HL-60/S4 treated with retinoic acid at 250 ng/mL for 4 days and 3 days (cell line): ENCODE data around the gene TRIM72.
"Not testable (repeated sequence)": the region's sequence is repeated elsewhere in the genome, so short reads cannot be mapped to it uniquely, and the experiment has no call there.

Source experiments
- in situ Hi-C: fragments of 300-500 bp; cut with MboI; formaldehyde crosslinking; loops from 2 replicates; pipeline ENCODE4 v1.7.0; 2022; ENCODE audit warnings: low sequenced_read_pairs

Gene TRIM72

DNA sequence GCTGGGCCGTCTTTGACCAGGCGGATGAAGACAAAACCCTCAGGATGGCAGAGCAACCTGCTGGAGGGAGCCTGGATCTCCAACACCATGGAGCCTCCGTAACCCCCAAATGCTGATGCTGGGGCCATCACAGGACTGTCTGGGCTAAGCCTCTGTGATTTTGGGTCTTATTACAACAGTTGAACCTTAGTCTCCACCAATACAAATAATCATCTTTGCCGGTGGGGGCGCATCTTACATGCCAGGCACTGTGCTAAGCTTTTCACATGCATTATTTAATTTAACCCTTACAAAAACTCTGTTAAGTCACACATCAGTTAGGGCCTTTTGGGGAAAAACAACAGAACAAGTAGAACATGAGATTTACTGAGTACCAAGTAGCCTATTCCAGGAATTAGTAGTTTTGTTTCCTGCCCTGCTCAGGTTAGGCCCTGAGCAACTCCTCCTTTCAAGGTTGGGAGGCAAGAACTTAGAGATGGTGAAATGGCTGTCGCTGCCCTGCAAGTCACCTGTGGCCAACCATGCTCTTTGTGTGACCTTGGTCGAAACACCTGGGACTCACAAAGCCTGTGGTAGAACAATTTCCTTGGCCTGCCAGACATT is 37.0 kb downstream of the TRIM72 start:
- in situ Hi-C loops, result no loop called here

DNA sequence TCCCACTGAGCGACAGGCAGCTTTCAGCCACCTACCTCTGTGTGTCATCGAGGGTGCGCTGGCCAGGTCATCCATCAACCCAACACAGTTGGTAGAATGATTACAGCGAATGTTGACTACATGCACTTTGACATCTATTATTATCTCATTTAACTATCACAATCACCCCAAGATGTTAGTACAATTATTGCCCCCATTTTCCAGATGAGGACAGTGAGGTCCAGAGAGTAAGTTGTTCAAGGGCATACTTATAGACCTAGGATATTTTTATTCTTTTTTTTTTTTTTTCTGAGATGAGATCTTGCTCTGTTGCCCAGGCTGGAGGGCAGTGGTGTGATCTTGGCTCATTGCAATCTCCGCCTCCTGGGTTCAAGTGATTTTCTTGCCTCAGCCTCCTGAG is 37.5 kb downstream of the TRIM72 start:
- in situ Hi-C loops, result no loop called here

- in situ Hi-C loops, result no loop called here
Observed at GRCh38 chr16:31253642-31254045, 39.7 kb downstream of the TRIM72 start.

DNA sequence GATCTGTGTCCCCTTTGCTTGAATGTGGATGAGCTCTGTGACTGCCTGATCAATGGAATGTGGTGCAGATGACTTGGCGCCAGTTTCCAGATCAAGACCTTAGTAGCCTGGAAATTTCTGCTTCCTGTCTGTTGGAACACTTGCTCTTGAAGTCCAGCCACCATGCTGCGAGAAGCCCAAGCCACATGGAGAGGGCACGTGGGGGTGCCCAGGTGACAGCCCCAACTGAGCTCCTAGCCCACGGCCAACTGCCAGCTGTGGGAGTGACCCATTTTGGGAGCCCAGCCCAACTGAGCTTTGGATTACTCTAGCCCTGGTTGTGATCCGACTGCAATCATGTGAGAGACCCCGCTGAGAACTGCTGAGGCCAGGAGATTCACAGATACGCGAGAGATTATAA is 42.5 kb downstream of the TRIM72 start:
- in situ Hi-C loops, result no loop called here

- in situ Hi-C loops, result no loop called here
Observed at GRCh38 chr16:31258366-31258765, 44.4 kb downstream of the TRIM72 start.

DNA sequence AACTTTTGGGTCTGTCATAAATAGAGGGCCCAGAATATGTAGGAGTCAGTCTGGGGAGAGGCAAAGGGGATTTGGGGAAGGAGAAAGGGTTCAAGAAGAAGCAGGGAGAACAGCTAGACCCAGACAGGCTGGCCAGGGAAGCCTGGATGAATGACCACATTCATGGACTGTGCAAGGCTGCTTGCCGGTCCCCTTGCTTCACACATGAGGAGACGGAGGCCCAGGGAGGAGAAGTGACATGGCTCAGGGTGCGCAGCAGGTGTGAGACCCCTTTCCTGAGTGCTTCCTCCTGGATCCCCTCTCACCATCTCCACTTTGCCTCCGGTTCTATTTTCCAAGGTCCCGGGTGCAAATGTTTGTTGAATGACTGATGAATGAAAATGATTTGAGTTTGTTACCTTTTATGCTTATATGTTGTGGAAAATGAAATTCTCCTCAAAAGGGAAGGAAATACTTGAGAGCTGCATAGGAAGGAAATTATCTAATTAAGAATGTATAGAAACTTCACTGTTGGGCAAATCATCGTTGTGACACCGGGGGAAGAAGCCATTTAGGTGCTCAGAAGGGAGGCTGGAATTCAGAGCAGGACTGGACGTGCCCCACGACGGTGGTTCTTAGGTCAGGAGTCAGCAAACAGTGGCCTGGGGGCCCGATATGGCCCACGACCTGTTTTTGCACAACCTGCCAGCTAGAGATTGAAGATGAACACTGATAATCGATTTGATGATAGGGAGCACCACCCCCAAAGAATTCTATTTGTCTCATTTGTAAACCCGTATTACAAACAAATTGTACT is 46.4 kb downstream of the TRIM72 start:
- in situ Hi-C loops, result no loop called here

DNA sequence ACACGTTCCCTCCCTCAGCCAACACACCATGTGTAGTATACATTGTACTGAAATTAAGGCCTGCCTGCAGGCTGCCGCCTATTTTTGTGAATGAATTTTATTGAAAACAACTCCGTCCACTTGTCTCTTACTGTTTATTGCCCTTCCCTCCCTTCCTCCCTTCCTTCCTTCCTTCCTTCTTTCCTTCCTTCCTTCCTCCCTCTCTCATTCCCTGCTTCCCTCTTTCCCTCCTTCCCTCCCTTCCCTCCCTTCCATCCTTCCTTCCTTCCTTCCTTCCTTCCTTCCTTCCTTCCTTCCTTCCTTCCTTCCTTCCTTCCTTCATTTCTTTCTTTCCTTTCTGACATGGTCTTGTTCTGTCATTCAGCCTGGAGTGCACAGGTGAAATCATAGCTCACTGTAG is 48.2 kb downstream of the TRIM72 start:
- in situ Hi-C loops, result no loop called here

DNA sequence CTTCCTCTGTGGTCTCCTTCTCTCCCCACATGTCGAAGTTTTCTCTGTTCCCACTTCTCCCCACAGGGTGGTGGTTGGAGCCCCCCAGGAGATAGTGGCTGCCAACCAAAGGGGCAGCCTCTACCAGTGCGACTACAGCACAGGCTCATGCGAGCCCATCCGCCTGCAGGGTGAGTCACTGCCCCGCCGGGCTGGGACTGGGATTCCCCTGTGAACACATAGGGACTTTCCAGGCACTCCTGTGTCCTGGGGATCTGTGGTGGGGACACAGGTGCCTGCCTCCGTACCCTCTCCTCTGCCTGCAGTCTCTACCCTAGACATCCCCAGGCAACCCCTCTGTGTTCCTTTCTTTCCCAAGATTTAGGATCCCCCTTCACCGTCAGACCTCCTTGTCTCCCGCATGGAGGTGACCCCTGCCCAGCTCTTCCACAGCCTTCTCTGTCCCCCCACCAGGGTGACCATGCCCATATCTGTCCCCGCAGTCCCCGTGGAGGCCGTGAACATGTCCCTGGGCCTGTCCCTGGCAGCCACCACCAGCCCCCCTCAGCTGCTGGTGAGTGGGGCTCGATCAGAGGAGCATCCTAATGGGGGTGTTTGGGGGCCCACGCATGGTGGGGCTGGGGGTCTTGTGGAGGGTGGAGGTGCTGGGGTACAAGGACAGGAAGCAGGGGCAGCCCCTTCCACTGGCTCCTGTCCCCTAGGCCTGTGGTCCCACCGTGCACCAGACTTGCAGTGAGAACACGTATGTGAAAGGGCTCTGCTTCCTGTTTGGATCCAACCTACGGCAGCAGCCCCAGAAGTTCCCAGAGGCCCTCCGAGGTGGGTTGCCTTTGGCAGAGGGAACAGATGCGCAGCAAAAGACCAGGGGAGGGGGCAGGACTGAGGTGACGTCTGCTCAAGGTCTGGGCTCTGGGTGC is 51.7 kb downstream of the TRIM72 start:
- in situ Hi-C loops, result no loop called here

DNA sequence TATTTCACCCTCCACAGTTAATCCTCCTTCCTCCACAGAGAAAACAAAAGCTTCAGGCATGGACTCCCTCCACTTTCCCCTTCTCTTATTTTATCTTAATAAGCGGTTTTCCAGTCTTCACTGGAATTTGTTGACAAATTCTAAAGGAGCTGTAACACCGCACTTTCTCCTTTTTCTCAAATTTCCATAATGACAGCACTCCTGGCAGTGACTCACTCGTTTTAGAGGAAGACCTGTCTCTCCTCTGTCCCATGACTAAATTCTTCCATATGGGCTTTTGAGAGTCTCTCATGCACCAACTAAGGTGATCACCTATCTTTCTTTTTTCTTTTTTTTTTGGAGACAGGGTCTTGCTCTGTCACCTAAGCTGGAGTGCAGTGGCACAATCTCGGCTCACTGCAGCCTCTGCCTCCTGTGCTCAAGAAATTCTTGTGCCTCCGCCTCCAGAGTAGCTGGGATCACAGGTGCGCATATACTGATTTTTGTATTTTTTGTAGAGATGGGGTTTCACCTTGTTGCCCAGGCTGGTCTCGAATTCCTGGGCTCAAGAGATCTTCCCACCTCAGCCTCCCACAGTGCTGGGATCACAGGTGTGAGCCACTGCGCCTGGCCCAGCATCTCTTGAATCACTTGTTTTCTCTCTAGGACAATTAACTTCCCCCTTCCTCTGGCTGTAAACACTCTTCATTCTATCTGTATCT is 53.6 kb downstream of the TRIM72 start:
- in situ Hi-C loops, result no loop called here

GRCh38 chr16:31268033-31268365 is 54.1 kb downstream of the TRIM72 start:
- in situ Hi-C loops, result no loop called here

- in situ Hi-C loops, result no loop called here
Observed at GRCh38 chr16:31268891-31269290, 55.0 kb downstream of the TRIM72 start.

GRCh38 chr16:31269541-31269940 is 55.6 kb downstream of the TRIM72 start:
- in situ Hi-C loops, result no loop called here

GRCh38 chr16:31269973-31270372 is 56.1 kb downstream of the TRIM72 start:
- in situ Hi-C loops, result not testable (repeated sequence)

GRCh38 chr16:31270795-31271194 is 56.9 kb downstream of the TRIM72 start:
- in situ Hi-C loops, result no loop called here

DNA sequence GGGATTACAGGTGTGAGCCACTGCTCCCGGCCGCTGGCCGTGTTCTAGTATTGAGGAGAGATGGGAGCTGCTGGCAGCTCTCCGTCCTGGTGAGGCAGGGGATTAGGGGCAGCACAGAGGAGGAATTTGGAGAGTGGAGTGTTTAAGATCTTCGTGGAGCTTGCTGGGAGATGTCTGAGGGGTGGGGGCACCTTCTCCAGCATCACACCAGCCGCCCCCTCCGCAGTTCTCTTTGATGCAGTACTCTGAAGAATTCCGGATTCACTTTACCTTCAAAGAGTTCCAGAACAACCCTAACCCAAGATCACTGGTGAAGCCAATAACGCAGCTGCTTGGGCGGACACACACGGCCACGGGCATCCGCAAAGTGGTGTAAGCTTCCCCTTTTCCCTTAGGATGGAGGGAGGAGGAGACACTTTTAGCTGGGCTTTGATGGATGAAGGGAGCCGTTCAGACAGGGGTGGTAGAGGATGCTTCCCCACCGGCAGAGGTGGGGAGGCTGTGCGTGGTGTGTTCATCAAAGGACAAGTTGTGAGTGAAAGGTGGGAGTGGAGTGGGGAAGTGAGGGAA is 57.8 kb downstream of the TRIM72 start:
- in situ Hi-C loops, result no loop called here

DNA sequence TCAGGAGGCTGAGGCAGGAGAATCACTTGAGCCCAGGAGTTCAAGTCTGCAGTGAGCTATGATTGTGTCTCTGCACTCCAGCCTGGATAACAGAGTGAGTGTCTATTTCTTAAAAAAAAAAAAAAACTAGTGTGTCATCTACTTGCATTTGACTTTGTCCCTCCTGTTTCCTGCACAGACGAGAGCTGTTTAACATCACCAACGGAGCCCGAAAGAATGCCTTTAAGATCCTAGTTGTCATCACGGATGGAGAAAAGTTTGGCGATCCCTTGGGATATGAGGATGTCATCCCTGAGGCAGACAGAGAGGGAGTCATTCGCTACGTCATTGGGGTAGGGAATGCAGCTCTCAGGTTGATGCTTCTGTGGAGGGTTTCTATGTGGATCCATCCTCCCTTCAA is 59.3 kb downstream of the TRIM72 start:
- in situ Hi-C loops, result no loop called here

DNA sequence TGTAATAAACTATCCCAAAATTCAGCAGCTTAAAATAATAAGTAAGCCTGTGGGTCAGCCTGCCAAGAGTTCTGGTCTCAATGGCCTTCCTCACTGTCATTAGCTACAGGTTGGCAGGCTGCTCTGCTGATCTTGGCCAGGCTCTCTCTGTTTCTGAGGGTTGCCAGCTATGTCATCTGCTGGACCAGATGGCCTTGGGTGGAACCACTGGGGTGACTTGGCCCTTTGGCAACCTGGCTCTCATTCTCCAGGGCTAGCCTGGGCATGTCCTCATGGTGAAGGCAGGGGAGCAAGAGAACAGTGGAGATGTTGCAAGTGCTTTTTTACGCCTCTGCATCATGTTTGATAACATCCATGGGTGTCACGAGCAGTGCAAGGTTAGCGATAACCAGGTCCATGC is 59.8 kb downstream of the TRIM72 start:
- in situ Hi-C loops, result no loop called here

- in situ Hi-C loops, result no loop called here
Observed at GRCh38 chr16:31274831-31275816, 61.2 kb downstream of the TRIM72 start.

GRCh38 chr16:31276600-31276999 is 62.7 kb downstream of the TRIM72 start:
- in situ Hi-C loops, result no loop called here
